Right atrium auricular region (tissue), 2 donors: ENCODE results near the gene SPARC. TPM values are rescaled to one million over a fixed set of nuclear protein-coding genes. Genes with fewer than 3 reads are reported as not detected.

ENCODE experiments used
- DNase-seq: peaks from one replicate; pipeline ENCODE4 v3.0.0-alpha.2; 2019; ENCODE audit warnings: low spot score
- H3K27ac ChIP-seq, 2 donors: fragments of 200-600 bp; sonication (generic); 1 replicate in 1 of 2; 2 replicates in 1 of 2; pipeline ENCODE4 v1.5.1; 2016 to 2019
- H3K27me3 ChIP-seq, 2 donors: fragments of 200-600 bp; sonication (generic); one replicate each; pipeline versions ENCODE4 v1.5.1 to v1.6.0; 2017 to 2019
- H3K36me3 ChIP-seq: fragments of 200-600 bp; sonication (generic); one replicate; pipeline ENCODE4 v1.5.1; 2016
- H3K4me1 ChIP-seq, 2 donors: fragments of 200-600 bp; sonication (generic); one replicate each; pipeline versions ENCODE4 v1.5.1 to v1.6.0; 2017 to 2019
- H3K4me3 ChIP-seq, 2 donors: fragments of 200-600 bp; sonication (generic); 1 replicate in 1 of 2; 2 replicates in 1 of 2; pipeline ENCODE4 v1.5.1; 2017 to 2019; ENCODE audit warnings: mild to moderate bottlenecking in 1 of 2, moderate library complexity in 1 of 2
- H3K9me3 ChIP-seq, 2 donors: fragments of 200-600 bp; sonication (generic); one replicate each; pipeline ENCODE4 v1.5.1; 2019
- CTCF ChIP-seq, 2 donors: fragments of 200-600 bp; sonication (generic); IDR thresholded peaks; one replicate each; pipeline ENCODE4 v1.5.1; 2019; ENCODE audit warnings: antibody characterized with exemption in 2 of 2
- total RNA-seq, 2 donors: library from RNA; depleted of rRNA; stranded (reverse); fragments of >200 nt; gene quantifications; one replicate each; pipeline ENCODE4 v1.1.0, GENCODE V29; 2016

The SPARC gene
- total RNA-seq, 2 donors from 2014 or later: 292 to 567 TPM

DNA sequence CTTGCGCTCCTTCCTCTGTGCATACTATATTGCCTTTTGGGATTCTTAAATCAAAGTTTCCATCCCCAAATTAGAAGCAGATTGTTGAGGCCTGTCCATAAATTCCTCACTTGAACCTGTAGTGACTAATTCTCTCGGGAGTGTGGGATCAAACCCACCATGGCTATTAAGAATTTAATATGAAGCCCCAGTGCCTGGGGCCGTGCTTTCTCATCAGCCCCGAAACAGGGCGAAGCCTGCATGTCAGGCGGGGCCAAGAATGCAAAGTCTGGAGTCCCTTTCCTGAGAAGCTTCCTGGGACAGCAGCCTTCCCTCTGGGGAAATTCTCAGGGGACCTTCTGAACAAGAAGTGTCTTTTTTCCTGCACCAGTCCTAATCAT lies 66.3 kb downstream of the SPARC start:
- DNase-seq: no peak
- Histone ChIP-seq H3K9me3 (no peaks in the 10 kb centered on the region), H3K27ac (no peak overlapping the region), H3K4me1 (peaks cover 0 to 16% of the 10 kb centered on the region in 2 donors), H3K4me3 (no peak overlapping the region), H3K36me3 (no peaks in the 10 kb centered on the region), H3K27me3 (no peaks in the 10 kb centered on the region)
- no peak for TF ChIP-seq CTCF (IDR thresholded peaks at IDR 0.05)

DNA sequence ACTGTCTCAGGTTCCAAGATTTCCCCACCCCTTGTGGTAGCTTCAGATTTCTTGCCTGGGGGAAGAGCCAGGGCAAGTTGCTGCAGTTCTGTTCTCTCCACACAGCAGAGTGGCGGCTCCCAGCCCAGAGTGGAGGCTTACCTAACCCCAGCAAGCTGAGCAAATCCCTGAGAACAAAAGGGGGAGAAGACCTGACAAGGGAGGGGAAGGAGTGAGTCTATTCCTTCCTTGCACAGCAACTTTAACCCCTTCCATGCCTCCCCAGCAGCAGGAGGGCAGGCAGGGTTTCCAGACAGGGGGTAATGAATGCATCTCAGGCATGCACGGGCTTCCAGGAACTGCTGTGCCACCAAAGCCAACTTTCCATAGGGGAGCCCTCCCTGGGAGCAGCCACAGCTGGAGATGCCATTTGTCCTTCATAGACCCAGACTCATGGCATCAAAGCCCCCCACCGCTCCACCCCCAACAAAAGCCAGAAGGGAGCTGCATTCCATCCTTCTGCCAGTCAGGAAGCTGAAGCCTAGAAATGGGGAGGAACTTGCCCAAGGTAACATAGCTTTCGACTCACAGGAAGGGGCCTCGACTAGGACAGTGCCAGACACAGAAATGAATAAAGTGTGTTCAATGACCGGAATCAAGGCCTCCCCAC lies 66.8 kb downstream of the SPARC start:
- H3K9me3 ChIP-seq: no peaks in the 10 kb centered on the region
- DNase-seq: no peak
- H3K27me3 ChIP-seq: no peaks in the 10 kb centered on the region
- peaks cover 0 to 16% of the 10 kb centered on the region in 2 donors for H3K4me1 ChIP-seq
- TF ChIP-seq CTCF (IDR thresholded peaks at IDR 0.05): no peak
- no peaks in the 10 kb centered on the region for H3K36me3 ChIP-seq
- no peak overlapping the region for H3K4me3 ChIP-seq
- H3K27ac ChIP-seq: no peak overlapping the region

GRCh38 chr5:151618907-151619306 lies 67.8 kb downstream of the SPARC start:
- Histone ChIP-seq H3K4me3 (no peak overlapping the region), H3K4me1 (peaks cover 0 to 6% of the 10 kb centered on the region in 2 donors), H3K9me3 (no peaks in the 10 kb centered on the region), H3K27me3 (no peaks in the 10 kb centered on the region), H3K36me3 (no peaks in the 10 kb centered on the region), H3K27ac (no peak overlapping the region)
- no peak for DNase-seq
- no peak for TF ChIP-seq CTCF (IDR thresholded peaks at IDR 0.05)

GRCh38 chr5:151617841-151618710 lies 68.6 kb downstream of the SPARC start:
- Histone ChIP-seq H3K27me3 (no peaks in the 10 kb centered on the region), H3K4me3 (no peak overlapping the region), H3K36me3 (no peaks in the 10 kb centered on the region), H3K4me1 (peaks cover 0 to 2% of the 10 kb centered on the region in 2 donors), H3K27ac (no peak overlapping the region), H3K9me3 (no peaks in the 10 kb centered on the region)
- TF ChIP-seq CTCF (IDR thresholded peaks at IDR 0.05): no peak
- no peak for DNase-seq

GRCh38 chr5:151617383-151617840 lies 69.3 kb downstream of the SPARC start:
- Histone ChIP-seq H3K4me1 (no peaks in the 10 kb centered on the region), H3K4me3 (no peak overlapping the region), H3K36me3 (no peaks in the 10 kb centered on the region), H3K27ac (no peak overlapping the region), H3K9me3 (no peaks in the 10 kb centered on the region), H3K27me3 (no peaks in the 10 kb centered on the region)
- TF ChIP-seq CTCF (IDR thresholded peaks at IDR 0.05): no peak
- DNase-seq: no peak
